ENCODE data around the gene PPP1R3D.
"Not testable (repeated sequence)": the region's sequence is repeated elsewhere in the genome, so short reads cannot be mapped to it uniquely, and the experiment has no call there.

Gene PPP1R3D

GRCh38 chr20:59940129-59940955, at the start of gene PPP1R3D, which contains the start of gene FAM217B:
PPP1R3D (minus strand) TSS chr20:59940305; CDS start chr20:59939931, 374 bp downstream.
FAM217B (plus strand) TSS chr20:59940389; CDS start chr20:59943944, 3,555 bp downstream.
- DNase-seq, result peak; percentile 78

GRCh38 chr20:59988141-59988540, 48.0 kb upstream of the PPP1R3D start:
- DNase-seq, result no peak

- DNase-seq, result no peak
Observed at GRCh38 chr20:59987135-59987534, 47.0 kb upstream of the PPP1R3D start.

GRCh38 chr20:59985864-59986263, 45.8 kb upstream of the PPP1R3D start:
- DNase-seq, result no peak

GRCh38 chr20:59985164-59985563, 45.1 kb upstream of the PPP1R3D start:
- DNase-seq, result no peak

- peak; percentile 23 for DNase-seq
Observed at GRCh38 chr20:59984541-59984940, 44.4 kb upstream of the PPP1R3D start.

GRCh38 chr20:59983076-59983475, 43.0 kb upstream of the PPP1R3D start:
- no peak for DNase-seq

- no peak for DNase-seq
Observed at GRCh38 chr20:59977086-59977485, 37.0 kb upstream of the PPP1R3D start.

- no peak for DNase-seq
Observed at GRCh38 chr20:59976156-59976782, 36.2 kb upstream of the PPP1R3D start.

GRCh38 chr20:59972037-59972801, 32.1 kb upstream of the PPP1R3D start:
- DNase-seq, result no peak

GRCh38 chr20:59971428-59971827, 31.3 kb upstream of the PPP1R3D start:
- DNase-seq, result no peak

- no peak for DNase-seq
Observed at GRCh38 chr20:59966428-59966827, 26.3 kb upstream of the PPP1R3D start.

GRCh38 chr20:59962155-59962554, 22.1 kb upstream of the PPP1R3D start:
- DNase-seq, result no peak

GRCh38 chr20:59961423-59961822, 21.3 kb upstream of the PPP1R3D start:
- DNase-seq, result no peak

GRCh38 chr20:59958626-59959025, 18.5 kb upstream of the PPP1R3D start:
- no peak for DNase-seq

GRCh38 chr20:59958123-59958522, 18.0 kb upstream of the PPP1R3D start, which contains the start of gene CDH26:
CDH26 (plus strand) TSS chr20:59958423; CDS start chr20:59958727, 304 bp downstream.
- no peak for DNase-seq

GRCh38 chr20:59957568-59957967, 17.5 kb upstream of the PPP1R3D start:
- not testable (repeated sequence) for DNase-seq

- DNase-seq, result peak; percentile 30
Observed at GRCh38 chr20:59955131-59955796, 15.2 kb upstream of the PPP1R3D start.

GRCh38 chr20:59954718-59955117, 14.6 kb upstream of the PPP1R3D start:
- DNase-seq, result no peak

GRCh38 chr20:59949911-59950310, 9.8 kb upstream of the PPP1R3D start:
- DNase-seq, result no peak

GRCh38 chr20:59948828-59949720, 9.0 kb upstream of the PPP1R3D start:
- DNase-seq, result no peak

GRCh38 chr20:59948212-59948611, 8.1 kb upstream of the PPP1R3D start:
- DNase-seq, result no peak
